GM12874 (cell line): ENCODE measurements around the gene SORL1.
A peak's percentile ranks its signal among the peaks of the same experiment; 100 is the strongest.

ENCODE experiments used
- TF ChIP-seq, protein P1 (sequence below): IDR thresholded peaks from 2 replicates; pipeline ENCODE4 v1.5.1; 2011; ENCODE audit warnings: low read depth, mild to moderate bottlenecking, control low read depth, low read length, moderate library complexity; ENCODE audit not compliant: insufficient read depth

The SORL1 gene

DNA sequence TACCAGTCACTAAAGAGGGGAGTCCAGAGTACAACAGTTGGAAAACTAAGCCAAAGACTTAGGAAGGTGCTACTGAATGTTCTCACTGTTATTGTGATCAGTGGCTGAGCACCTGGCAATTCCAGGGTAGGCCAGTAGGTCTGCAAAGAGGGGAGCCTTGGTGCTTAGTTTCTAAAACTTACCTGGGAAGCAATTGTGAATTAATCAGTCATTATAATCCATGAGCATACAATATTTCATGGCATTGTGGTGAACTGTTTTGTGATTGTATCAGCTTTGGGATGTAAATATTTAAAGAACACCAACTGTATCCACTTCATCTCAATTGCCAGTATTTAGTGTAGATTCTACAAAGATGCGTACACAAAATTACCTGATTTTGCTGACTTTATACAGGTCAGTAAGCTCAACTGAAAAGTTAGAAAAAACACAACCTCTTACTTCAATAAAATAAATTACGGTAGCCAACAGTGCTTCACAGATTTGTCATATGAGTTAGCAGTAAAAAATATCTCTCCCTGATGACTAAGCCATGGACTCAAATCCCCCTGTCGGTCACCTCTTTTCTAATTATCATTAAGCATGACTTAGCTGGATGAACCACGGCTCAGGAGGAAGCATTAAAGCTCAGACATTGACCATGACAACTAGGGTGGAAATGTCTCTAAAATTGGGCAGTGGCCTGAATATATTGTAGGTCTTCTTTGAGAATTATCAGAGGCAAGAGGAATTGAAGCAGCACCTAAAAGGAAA lies 30.8 kb upstream of the SORL1 start:
- TF ChIP-seq, protein P1, sequence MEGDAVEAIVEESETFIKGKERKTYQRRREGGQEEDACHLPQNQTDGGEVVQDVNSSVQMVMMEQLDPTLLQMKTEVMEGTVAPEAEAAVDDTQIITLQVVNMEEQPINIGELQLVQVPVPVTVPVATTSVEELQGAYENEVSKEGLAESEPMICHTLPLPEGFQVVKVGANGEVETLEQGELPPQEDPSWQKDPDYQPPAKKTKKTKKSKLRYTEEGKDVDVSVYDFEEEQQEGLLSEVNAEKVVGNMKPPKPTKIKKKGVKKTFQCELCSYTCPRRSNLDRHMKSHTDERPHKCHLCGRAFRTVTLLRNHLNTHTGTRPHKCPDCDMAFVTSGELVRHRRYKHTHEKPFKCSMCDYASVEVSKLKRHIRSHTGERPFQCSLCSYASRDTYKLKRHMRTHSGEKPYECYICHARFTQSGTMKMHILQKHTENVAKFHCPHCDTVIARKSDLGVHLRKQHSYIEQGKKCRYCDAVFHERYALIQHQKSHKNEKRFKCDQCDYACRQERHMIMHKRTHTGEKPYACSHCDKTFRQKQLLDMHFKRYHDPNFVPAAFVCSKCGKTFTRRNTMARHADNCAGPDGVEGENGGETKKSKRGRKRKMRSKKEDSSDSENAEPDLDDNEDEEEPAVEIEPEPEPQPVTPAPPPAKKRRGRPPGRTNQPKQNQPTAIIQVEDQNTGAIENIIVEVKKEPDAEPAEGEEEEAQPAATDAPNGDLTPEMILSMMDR: peak; percentile 25; the same call in 1 of the 2 replicates

DNA sequence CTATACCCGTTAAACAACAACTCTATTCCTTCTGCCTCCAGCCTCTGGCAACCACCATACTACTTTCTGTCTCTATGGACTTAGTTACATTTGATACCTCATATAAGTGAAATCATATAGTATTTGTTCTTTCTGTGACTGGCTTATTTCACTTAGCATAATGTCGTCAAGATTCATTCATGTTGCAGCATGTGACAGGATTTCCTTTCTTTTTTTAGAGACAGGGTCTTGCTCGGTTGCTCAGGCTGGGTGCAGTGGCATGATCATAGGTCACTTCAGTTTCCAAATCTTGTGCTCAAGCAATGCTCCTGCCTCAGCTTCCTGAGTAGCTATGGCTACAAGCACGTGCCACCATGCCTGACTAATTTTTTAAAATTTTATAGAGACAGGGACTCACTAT lies 29.4 kb upstream of the SORL1 start:
- TF ChIP-seq, protein P1: no peak

DNA sequence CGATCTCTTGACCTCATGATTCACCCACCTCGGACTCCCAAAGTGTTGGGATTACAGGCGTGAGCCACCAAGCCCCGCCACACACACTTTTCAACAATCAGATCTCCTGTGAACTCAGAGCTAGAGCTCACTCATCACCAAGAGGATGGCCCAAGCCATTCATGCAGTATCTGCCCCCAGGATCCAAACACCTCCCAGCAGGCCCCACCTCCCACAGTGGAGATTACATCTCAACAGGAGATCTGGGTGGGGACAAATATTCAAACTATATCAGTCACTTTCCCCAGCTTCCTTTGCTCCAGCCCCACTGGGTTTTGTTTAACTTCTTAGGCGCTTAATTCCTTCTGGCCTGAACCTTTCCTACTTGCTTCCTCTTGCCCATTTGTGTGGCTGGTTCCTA lies 26.3 kb upstream of the SORL1 start:
- TF ChIP-seq, protein P1: no peak

DNA sequence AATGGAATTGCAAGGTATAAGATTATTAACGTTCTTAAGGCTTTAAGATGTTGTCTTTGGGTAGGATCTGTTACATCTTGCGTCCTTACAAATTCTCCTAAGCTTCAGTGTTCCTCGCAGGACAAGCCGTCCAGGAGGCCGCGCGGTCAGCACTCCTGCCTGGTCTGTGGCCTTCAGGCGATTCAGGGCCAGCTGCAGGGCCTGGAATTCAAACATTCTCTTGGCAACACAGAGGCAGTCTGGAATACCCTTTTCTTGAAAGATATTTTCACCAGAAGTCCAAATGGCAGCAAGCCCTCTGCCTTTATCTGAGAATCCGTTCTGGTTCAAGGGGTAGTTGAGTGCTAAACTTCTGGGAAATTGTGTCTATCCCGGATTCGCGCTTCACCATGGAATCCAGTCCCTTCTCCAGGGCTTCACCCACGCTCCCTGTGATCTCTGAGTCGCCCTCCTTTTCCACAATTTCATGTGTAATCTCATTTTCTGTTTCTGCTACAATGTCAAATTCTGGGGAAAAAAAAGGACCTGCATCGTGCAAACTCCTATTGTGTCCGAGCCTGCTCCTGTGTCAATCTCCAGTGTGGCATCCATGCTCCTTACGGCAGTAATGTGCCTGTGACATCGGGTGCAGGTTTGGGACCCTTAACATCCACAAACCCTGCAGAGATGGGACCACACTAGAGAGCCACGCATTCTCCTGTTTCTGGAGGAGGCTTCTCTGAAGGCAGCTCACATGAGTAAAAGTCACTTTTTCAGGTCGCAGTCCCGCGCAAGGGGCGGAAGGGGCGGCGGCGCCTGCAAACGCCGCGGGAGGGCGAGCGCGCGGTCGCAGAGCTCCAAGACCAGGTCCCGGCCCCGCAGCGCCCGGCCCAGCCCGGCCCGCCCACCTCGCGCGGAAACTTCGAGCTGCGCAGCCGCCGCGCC lies 25.4 kb upstream of the SORL1 start:
- TF ChIP-seq, protein P1: peak; percentile 31

DNA sequence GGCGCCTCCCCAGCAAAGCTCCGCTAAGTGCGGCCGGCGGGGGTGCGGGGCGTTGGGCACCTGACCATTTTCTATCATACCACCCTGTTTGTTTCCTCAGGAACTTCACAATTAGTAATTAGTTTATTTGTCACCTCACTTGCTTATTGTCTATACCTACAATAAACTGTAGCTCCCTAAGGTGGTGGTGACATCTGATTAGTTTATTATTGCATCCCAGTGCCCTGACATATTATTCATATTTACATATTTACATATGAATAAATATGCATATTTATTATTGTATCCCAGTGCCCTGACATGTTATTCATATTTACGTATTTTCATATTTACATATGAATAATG lies 24.7 kb upstream of the SORL1 start:
- TF ChIP-seq, protein P1: no peak

DNA sequence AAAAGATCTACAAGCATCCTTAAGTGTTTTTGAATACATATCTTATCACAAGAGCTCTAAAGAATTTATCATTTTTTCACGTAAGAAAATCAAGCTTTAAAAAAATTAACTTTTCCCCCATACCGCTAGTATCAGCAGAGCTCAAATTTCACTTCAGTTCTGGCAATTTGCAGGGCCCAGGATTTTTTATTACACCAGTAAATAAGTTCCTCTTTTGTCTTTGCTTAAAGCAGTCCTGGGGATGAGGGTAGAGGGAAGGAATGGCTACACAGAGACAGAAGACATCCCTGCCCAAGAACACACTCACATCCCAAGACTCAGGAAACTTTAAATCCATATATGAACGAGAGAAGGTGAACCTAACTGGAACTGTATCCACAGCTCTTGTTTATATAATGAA lies 22.6 kb upstream of the SORL1 start:
- TF ChIP-seq, protein P1: no peak

DNA sequence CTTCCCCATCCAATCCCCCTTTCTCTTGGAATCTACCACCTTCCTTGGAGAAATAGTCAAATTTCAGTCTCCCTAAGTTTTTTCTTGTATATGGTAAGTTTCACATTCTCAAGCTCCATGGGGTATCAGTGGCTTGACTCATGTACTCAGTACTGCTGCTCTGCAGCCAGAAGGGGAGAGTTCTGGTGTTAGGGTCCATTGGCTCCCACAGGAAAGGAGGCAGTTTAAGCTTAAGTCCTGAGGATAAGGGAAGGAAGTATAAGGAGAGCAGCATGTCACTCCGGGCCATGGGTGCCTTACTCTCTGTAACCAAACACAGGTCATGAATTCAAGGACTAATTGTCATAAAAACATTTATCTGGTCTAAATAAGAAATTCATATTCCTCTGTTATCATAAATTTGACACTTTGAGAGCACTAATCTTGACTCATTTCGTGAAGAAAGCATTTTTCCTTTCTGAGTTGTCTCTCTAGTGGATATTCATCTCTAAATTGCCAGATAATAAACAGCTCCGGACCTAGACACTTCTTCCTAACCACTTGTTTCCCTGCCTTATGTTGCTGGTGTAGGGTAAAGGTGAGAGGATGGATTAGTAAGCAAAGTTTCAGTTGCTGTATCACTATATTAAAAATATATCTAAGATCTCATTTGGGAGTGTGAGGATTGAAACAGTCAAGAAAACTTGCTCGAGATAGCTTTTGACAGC lies 20.1 kb upstream of the SORL1 start:
- TF ChIP-seq, protein P1: no peak
